HCT116 (cell line): Measurements from ENCODE around the gene RYR3. TPM values are rescaled to one million over a fixed set of nuclear protein-coding genes. Genes with fewer than 3 reads are reported as not detected.

ENCODE experiments used
- ATAC-seq: fragments of 200-7000 bp; cut with Tn5 transposase; 2 replicates; pipeline ENCODE4 v1.9.1; 2020; ENCODE audit warnings: mild to moderate bottlenecking, moderate library complexity
- BruUV-seq: library from RNA; stranded (reverse); fragments of 400-500 nt; replicated peaks from 2 replicates; lab custom pipeline; 2021; lab: Mats Ljungman, UMichigan
- CTCF ChIA-PET: fragments of 300-600 bp; sonication (Branson Sonifier 250); formaldehyde crosslinking; loops from one replicate; lab custom pipeline; 2021; ENCODE audit warnings: antibody characterized with exemption; lab: Charles Lee
- POLR2A ChIA-PET: fragments of 300-600, 350-600 bp; sonication (Branson Sonifier 250); formaldehyde crosslinking; loops from one replicate; lab custom pipeline; 2021; ENCODE audit warnings: antibody characterized with exemption; lab: Charles Lee
- RAD21 ChIA-PET, 2 experiments: fragments of 300-600 bp; sonication (Branson Sonifier 250); formaldehyde crosslinking; loops; one replicate each; lab custom pipeline; 2023; ENCODE audit warnings: low total read pairs in 2 of 2; ENCODE audit not compliant: uncharacterized antibody in 2 of 2, unreplicated experiment in 2 of 2, low non-redundant PET in 1 of 2; lab: Charles Lee
- DNase-seq: peaks from one replicate; pipeline ENCODE4 v3.0.0-alpha.2; 2010; ENCODE audit warnings: low read depth, low spot score
- H2AFZ ChIP-seq: fragments of 200-600 bp; shearing (Covaris generic), sonication (generic); 2 replicates; pipeline ENCODE4 v1.6.1; 2017; ENCODE audit warnings: low read depth, mixed run types, mixed read lengths, antibody characterized with exemption, low read length; ENCODE audit not compliant: poor library complexity, severe bottlenecking
- H3K27ac ChIP-seq: 2 replicates; pipeline ENCODE4 v1.5.1; 2012; ENCODE audit warnings: low read depth, low read length
- H3K27me3 ChIP-seq: fragments of 200-600 bp; sonication (generic); 2 replicates; pipeline ENCODE4 v1.6.1; 2016; ENCODE audit warnings: mixed run types, low read length, mixed read lengths; ENCODE audit not compliant: insufficient read depth
- H3K36me3 ChIP-seq, 2 experiments: fragments of 200-500 bp in 1 of 2; fragments of 200-600 bp in 1 of 2; sonication (Bioruptor generic) in 1 of 2; sonication (generic) in 1 of 2; 2 replicates each; pipeline versions ENCODE4 v1.5.1 to v1.6.1; 2014 to 2016; ENCODE audit warnings: low read length in 2 of 2, inconsistent platforms in 1 of 2, mixed read lengths in 1 of 2, mixed run types in 1 of 2; ENCODE audit not compliant: insufficient read depth in 2 of 2, control insufficient read depth in 1 of 2
- H3K4me1 ChIP-seq, 2 experiments: fragments of 200-600 bp in 1 of 2; sonication (generic) in 1 of 2; 2 replicates each; pipeline versions ENCODE4 v1.5.1 to v1.6.1; 2012 to 2017; ENCODE audit warnings: low read length in 2 of 2, inconsistent platforms in 1 of 2, mild to moderate bottlenecking in 1 of 2, mixed read lengths in 1 of 2, mixed run types in 1 of 2, moderate library complexity in 1 of 2; ENCODE audit not compliant: insufficient read depth in 2 of 2, control insufficient read depth in 1 of 2
- H3K4me2 ChIP-seq: fragments of 200-600 bp; sonication (generic); 2 replicates; pipeline ENCODE4 v1.6.1; 2017; ENCODE audit warnings: mixed run types, low read length, mixed read lengths
- H3K4me3 ChIP-seq, 2 experiments: fragments of 200-600 bp in 1 of 2; sonication (generic) in 1 of 2; replicated peaks in 1 of 2; 2 replicates each; pipeline ENCODE4 v1.5.1; 2011 to 2016; ENCODE audit warnings: low read length in 2 of 2, control low read depth in 1 of 2, low read depth in 1 of 2, mild to moderate bottlenecking in 1 of 2, mixed read lengths in 1 of 2, mixed run types in 1 of 2
- H3K79me2 ChIP-seq: fragments of 200-600 bp; sonication (generic); 2 replicates; pipeline ENCODE4 v1.6.1; 2017; ENCODE audit warnings: mild to moderate bottlenecking, mixed run types, low read length, moderate library complexity, mixed read lengths; ENCODE audit not compliant: insufficient read depth
- H3K9ac ChIP-seq: fragments of 200-600 bp; sonication (generic); 2 replicates; pipeline ENCODE4 v1.6.1; 2016; ENCODE audit warnings: low read length, mixed read lengths
- H3K9me2 ChIP-seq: fragments of 200-600 bp; sonication (generic), shearing (Covaris generic); 2 replicates; pipeline ENCODE4 v1.6.1; 2017; ENCODE audit warnings: mixed run types, mild to moderate bottlenecking, moderate library complexity; ENCODE audit not compliant: insufficient read depth
- H3K9me3 ChIP-seq, 2 experiments: fragments of 200-500 bp in 1 of 2; fragments of 200-600 bp in 1 of 2; sonication (Bioruptor generic) in 1 of 2; sonication (generic) in 1 of 2; 2 replicates each; pipeline ENCODE4 v1.6.1; 2014 to 2017; ENCODE audit warnings: low read length in 2 of 2, mixed read lengths in 2 of 2, inconsistent platforms in 1 of 2, low read depth in 1 of 2, mild to moderate bottlenecking in 1 of 2, mixed run types in 1 of 2, moderate library complexity in 1 of 2; ENCODE audit not compliant: control insufficient read depth in 1 of 2, insufficient read depth in 1 of 2
- H4K20me1 ChIP-seq: fragments of 200-600 bp; sonication (generic), shearing (Covaris generic); 2 replicates; pipeline ENCODE4 v1.6.1; 2017; ENCODE audit warnings: mixed run types, mild to moderate bottlenecking, moderate library complexity; ENCODE audit not compliant: insufficient read depth
- EGR1 ChIP-seq: IDR thresholded peaks from 2 replicates; pipeline ENCODE4 v1.6.1; 2012; ENCODE audit warnings: low read depth
- EZH2 ChIP-seq: fragments of 200-600 bp; sonication (generic); IDR thresholded peaks from 2 replicates; pipeline ENCODE4 v1.6.1; 2017; ENCODE audit warnings: antibody characterized with exemption, mixed run types
- FOSL1 ChIP-seq: IDR thresholded peaks from 2 replicates; pipeline ENCODE4 v1.6.1; 2012; ENCODE audit warnings: low read depth
- JUND ChIP-seq: IDR thresholded peaks from 2 replicates; pipeline ENCODE4 v1.6.1; 2012
- MAX ChIP-seq: IDR thresholded peaks from 2 replicates; pipeline ENCODE4 v1.6.1; 2012
- POLR2A ChIP-seq: IDR thresholded peaks from 2 replicates; pipeline ENCODE4 v1.7.0; 2011; ENCODE audit warnings: borderline replicate concordance; ENCODE audit not compliant: insufficient read depth, insufficient read length; ENCODE audit errors: extremely low read depth
- RAD21 ChIP-seq: IDR thresholded peaks from 2 replicates; pipeline ENCODE4 v1.6.1; 2012; ENCODE audit warnings: low read depth, mild to moderate bottlenecking
- TCF7L2 ChIP-seq: IDR thresholded peaks from 2 replicates; pipeline ENCODE4 v1.7.0; 2011; ENCODE audit warnings: borderline replicate concordance, inconsistent platforms; ENCODE audit not compliant: insufficient read depth, insufficient read length; ENCODE audit errors: extremely low read depth
- YY1 ChIP-seq: IDR thresholded peaks from 2 replicates; pipeline ENCODE4 v1.6.1; 2011; ENCODE audit warnings: low read length, low read depth, moderate library complexity, mild to moderate bottlenecking; ENCODE audit not compliant: insufficient replicate concordance; ENCODE audit errors: extremely low read depth
- intact Hi-C: fragments of 100-400 bp; cut with micrococcal nuclease; formaldehyde crosslinking; loops from 2 replicates; pipeline ENCODE4 v1.10.0; 2022
- total RNA-seq: library from RNA; stranded (reverse); gene quantifications from one replicate; pipeline ENCODE4 v1.2.1, GENCODE V29; 2021; ENCODE audit not compliant: unreplicated experiment

The RYR3 gene
- total RNA-seq, 1 experiment from 2014 or later: not detected

GRCh38 chr15:33826201-33826600, 515.4 kb downstream of the RYR3 start:
- Histone ChIP-seq H3K79me2 (no peaks in the 10 kb centered on the region), H3K9me2 (no peaks in the 10 kb centered on the region), H3K4me1 (no peaks in the 10 kb centered on the region), H4K20me1 (no peaks in the 10 kb centered on the region), H3K27me3 (peaks cover 28% of the 10 kb centered on the region; the same call in 1 of the 2 replicates), H3K27ac (no peak overlapping the region), H2AFZ (no peak overlapping the region), H3K9me3 (no peaks in the 10 kb centered on the region), H3K9ac (no peak overlapping the region), H3K36me3 (no peaks in the 10 kb centered on the region), H3K4me3 (no peak overlapping the region), H3K4me2 (no peak overlapping the region)
- no TSS peak for BruUV-seq
- intact Hi-C loops: no loop called here
- no peak for DNase-seq
- ChIA-PET RAD21 (no interaction called here), CTCF (no interaction called here), POLR2A (no interaction called here)
- no peak for TF ChIP-seq YY1
- TF ChIP-seq TCF7L2: no peak
- no peak for TF ChIP-seq FOSL1
- no peak for TF ChIP-seq MAX
- no peak for TF ChIP-seq EGR1
- no peak for TF ChIP-seq EZH2
- no peak for TF ChIP-seq POLR2A
- TF ChIP-seq RAD21: no peak
- ATAC-seq: no peak

GRCh38 chr15:33830351-33830750, 519.6 kb downstream of the RYR3 start:
- H3K9ac ChIP-seq: no peak overlapping the region
- no peak overlapping the region for H2AFZ ChIP-seq
- H3K36me3 ChIP-seq: no peaks in the 10 kb centered on the region
- H3K4me3 ChIP-seq: no peak overlapping the region
- BruUV-seq: no TSS peak
- H3K27ac ChIP-seq: no peak overlapping the region
- no peaks in the 10 kb centered on the region for H3K9me2 ChIP-seq
- H4K20me1 ChIP-seq: no peaks in the 10 kb centered on the region
- no peaks in the 10 kb centered on the region for H3K4me1 ChIP-seq
- intact Hi-C loops: no loop called here
- H3K27me3 ChIP-seq: 0 out of 2 replicates have a peak, but pooled peaks cover 5% of the 10 kb centered on the region
- TF ChIP-seq JUND: no peak
- H3K9me3 ChIP-seq: no peaks in the 10 kb centered on the region
- ATAC-seq (no peak), DNase-seq (no peak)
- ChIA-PET POLR2A (no interaction called here), CTCF (no interaction called here), RAD21 (no interaction called here)
- H3K79me2 ChIP-seq: no peaks in the 10 kb centered on the region
- no peak overlapping the region for H3K4me2 ChIP-seq
